Measurements from ENCODE around the gene EHBP1. TPM values are rescaled to one million over a fixed set of nuclear protein-coding genes. Genes with fewer than 3 reads are reported as not detected.

The EHBP1 gene
- total RNA-seq, 8 experiments from 2014 or later: 35.1 to 81.1 (median 54.6) TPM

- no peak overlapping the region for H3K27ac ChIP-seq
- H3K4me1 ChIP-seq (replicated peaks in 1 of 2): peaks cover 0 to 15% of the 10 kb centered on the region in 2 donors
- H3K4me3 ChIP-seq: no peak overlapping the region
- 82 to 100% (median 97%) methylated on average over 1 to 3 of the region's 3 CpGs; no CpG with 5 or more reads in 1 of the 10 experiments for WGBS, 10 experiments
- in situ Hi-C loops (cut with MboI; ENCODE audit: low pct_unique_long_range_greater_than_20kb in 2 of 9, low sequenced_read_pairs in 9 of 9, unreplicated experiment in 9 of 9): loop anchor here in 3 of 9 experiments (25.0 kb wide), 4 partner anchors 227 to 727 kb away; no protein-coding TSS in a partner anchor
- ATAC-seq (replicated peaks in 6 of 8): no peak
Measured at GRCh38 chr2:62785216-62785615, 79.7 kb downstream of the EHBP1 start.

DNA sequence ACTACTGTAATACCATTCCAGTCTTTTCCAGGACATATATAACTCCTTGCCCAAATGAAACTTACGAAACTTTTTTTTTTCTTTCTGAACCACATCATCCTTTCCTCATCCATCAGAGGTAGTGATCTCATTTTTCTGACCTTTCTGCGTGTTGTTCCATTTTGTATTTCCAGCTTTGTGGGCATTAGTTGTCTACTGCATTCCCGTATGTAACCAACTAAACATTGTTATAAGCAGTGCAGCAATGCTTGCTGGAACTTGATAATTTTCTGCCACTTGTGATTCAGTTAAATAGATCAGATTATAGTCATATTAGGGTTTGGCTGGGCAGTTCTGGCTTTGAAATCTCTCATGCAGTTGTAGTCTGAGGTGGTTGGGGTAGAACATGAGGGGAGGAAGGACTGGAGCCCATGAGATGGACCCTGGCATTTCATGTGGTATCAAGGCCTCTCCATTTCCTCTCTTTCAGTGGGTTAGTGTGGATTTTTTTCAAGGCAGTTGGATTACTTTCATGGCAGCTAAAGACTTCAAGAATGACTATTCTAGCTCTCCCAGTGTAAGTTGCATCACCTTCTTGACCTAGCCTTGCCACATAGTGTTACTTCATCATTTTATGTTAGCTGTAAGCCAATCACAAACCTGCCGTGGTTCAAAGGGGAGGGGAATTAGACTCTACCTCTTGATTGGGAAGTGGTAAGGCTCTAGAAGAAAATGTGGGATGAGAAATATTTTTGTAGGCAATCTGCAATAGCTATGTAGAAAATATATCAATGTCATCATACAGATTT is 80.5 kb downstream of the EHBP1 start:
- 88 to 100% (median 93%) methylated on average over 2 to 4 of the region's 4 CpGs for WGBS, 10 experiments
- peak in 2 of 8 experiments; percentile 59 to 62 for ATAC-seq (replicated peaks in 6 of 8)
- H3K4me1 ChIP-seq (replicated peaks in 1 of 2): peaks cover 0 to 17% of the 10 kb centered on the region in 2 donors
- no peak overlapping the region for H3K27ac ChIP-seq
- H3K4me3 ChIP-seq: no peak overlapping the region
- in situ Hi-C loops (cut with MboI; ENCODE audit: low pct_unique_long_range_greater_than_20kb in 2 of 9, low sequenced_read_pairs in 9 of 9, unreplicated experiment in 9 of 9): loop anchor here in 3 of 9 experiments (25.0 kb wide), 4 partner anchors 226 to 726 kb away; no protein-coding TSS in a partner anchor

DNA sequence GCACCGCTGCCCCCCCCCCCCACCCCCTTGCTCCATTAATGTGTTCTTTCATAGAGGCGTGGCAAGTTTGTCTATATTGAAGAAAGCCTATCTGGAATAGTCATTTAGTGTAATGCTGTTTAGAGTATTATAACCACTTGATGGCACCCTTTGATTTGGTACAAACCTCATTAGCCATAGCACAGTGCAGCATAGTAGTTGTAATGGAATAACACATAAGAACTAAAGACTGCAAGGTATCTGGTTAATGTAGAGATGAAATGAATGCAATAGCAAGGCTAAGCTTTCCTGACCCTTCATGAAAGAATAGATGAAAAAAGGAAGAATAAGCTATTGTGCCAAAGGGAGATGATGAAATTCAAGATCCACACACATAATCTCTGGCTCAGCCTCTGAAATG is 81.9 kb downstream of the EHBP1 start:
- no CpG with 5 or more reads among the region's 2 CpGs for WGBS, 10 experiments
- in situ Hi-C loops (cut with MboI; ENCODE audit: low pct_unique_long_range_greater_than_20kb in 2 of 9, low sequenced_read_pairs in 9 of 9, unreplicated experiment in 9 of 9): loop anchor here in 3 of 9 experiments (25.0 kb wide), 4 partner anchors 225 to 725 kb away; no protein-coding TSS in a partner anchor
- peak; percentile 55 to 97 (median 79) for ATAC-seq (replicated peaks in 6 of 8)
- Histone ChIP-seq H3K4me3 (no peak overlapping the region), H3K4me1 (replicated peaks in 1 of 2) (peaks cover 0 to 17% of the 10 kb centered on the region in 2 donors), H3K27ac (no peak overlapping the region)

- in situ Hi-C loops (cut with MboI; ENCODE audit: low pct_unique_long_range_greater_than_20kb in 2 of 9, low sequenced_read_pairs in 9 of 9, unreplicated experiment in 9 of 9): loop anchor here in 3 of 9 experiments (25.0 kb wide), 4 partner anchors 223 to 723 kb away; no protein-coding TSS in a partner anchor
- H3K4me1 ChIP-seq (replicated peaks in 1 of 2): peaks cover 0 to 17% of the 10 kb centered on the region in 2 donors
- no peak overlapping the region for H3K27ac ChIP-seq
- WGBS, 10 experiments: 0 to 81% (median 41%) methylated on average over 1 to 3 of the region's 3 CpGs; no CpG with 5 or more reads in 6 of the 10 experiments
- H3K4me3 ChIP-seq: no peak overlapping the region
- no peak for ATAC-seq (replicated peaks in 6 of 8)
Measured at GRCh38 chr2:62789518-62789917, 84.0 kb downstream of the EHBP1 start.

GRCh38 chr2:62789918-62790317 is 84.4 kb downstream of the EHBP1 start:
- no peak overlapping the region for H3K27ac ChIP-seq
- H3K4me1 ChIP-seq (replicated peaks in 1 of 2): peaks cover 0 to 18% of the 10 kb centered on the region in 2 donors
- no peak for ATAC-seq (replicated peaks in 6 of 8)
- H3K4me3 ChIP-seq: no peak overlapping the region
- 50 to 100% (median 78%) methylated on average over 1 to 3 of the region's 3 CpGs; no CpG with 5 or more reads in 1 of the 10 experiments for WGBS, 10 experiments
- in situ Hi-C loops (cut with MboI; ENCODE audit: low pct_unique_long_range_greater_than_20kb in 2 of 9, low sequenced_read_pairs in 9 of 9, unreplicated experiment in 9 of 9): loop anchor here in 3 of 9 experiments (25.0 kb wide), 4 partner anchors 222 to 722 kb away; no protein-coding TSS in a partner anchor

DNA sequence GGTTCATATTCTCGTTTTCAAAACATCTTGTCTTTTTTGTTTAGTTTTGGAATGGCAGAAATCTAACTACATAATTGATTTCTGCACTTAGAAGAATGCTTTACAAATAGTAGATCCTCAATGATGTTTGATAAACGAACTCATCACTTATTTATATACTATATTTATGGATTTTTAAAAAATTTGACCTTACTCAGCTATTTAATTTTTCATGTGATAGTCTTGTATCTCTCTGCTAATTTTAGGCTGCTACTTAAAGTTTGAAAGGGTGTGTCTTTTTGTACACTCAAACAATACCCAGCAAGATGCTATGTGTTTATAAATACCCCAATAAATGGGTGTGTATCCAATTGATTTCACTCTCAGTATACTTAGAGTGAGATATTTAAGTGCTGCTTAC is 86.9 kb downstream of the EHBP1 start:
- H3K27ac ChIP-seq: no peak overlapping the region
- in situ Hi-C loops (cut with MboI; ENCODE audit: low pct_unique_long_range_greater_than_20kb in 2 of 9, low sequenced_read_pairs in 9 of 9, unreplicated experiment in 9 of 9): loop anchor here in 3 of 9 experiments (25.0 kb wide), 4 partner anchors 220 to 720 kb away; no protein-coding TSS in a partner anchor
- 50 to 100% (median 85%) methylated on average over 1 to 2 of the region's 2 CpGs for WGBS, 10 experiments
- no peak overlapping the region for H3K4me3 ChIP-seq
- H3K4me1 ChIP-seq (replicated peaks in 1 of 2): peaks cover 0 to 13% of the 10 kb centered on the region in 2 donors
- ATAC-seq (replicated peaks in 6 of 8): no peak

- 92 to 100% (median 100%) methylated on average over 1 to 2 of the region's 2 CpGs; no CpG with 5 or more reads in 3 of the 10 experiments for WGBS, 10 experiments
- no peak for ATAC-seq (replicated peaks in 6 of 8)
- H3K27ac ChIP-seq: no peak overlapping the region
- in situ Hi-C loops (cut with MboI; ENCODE audit: low pct_unique_long_range_greater_than_20kb in 2 of 9, low sequenced_read_pairs in 9 of 9, unreplicated experiment in 9 of 9): loop anchor here in 3 of 9 experiments (25.0 kb wide), 4 partner anchors 219 to 719 kb away; no protein-coding TSS in a partner anchor
- peaks cover 0 to 8% of the 10 kb centered on the region in 2 donors for H3K4me1 ChIP-seq (replicated peaks in 1 of 2)
- H3K4me3 ChIP-seq: no peak overlapping the region
Measured at GRCh38 chr2:62793213-62793612, 87.7 kb downstream of the EHBP1 start.

DNA sequence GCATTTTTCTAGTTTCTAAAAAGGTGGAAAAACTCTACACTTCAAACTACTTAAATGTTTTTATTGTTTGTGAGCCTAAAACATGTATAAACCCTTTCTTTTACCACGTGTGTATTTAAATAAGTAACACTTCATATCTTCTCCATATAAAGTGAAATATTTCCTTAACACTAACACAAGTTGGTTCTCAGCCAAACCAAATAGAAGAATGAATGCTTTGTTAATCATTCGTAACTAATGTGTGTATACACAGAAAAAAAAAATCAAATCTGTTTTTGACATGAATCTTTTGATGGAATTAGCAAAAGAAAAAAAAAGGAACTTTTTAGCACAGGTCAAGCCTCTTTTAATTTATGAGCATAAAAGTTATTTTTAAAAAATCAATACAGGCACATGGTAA is 89.3 kb downstream of the EHBP1 start:
- Histone ChIP-seq H3K4me3 (no peak overlapping the region), H3K4me1 (replicated peaks in 1 of 2) (peaks cover 0 to 8% of the 10 kb centered on the region in 2 donors), H3K27ac (no peak overlapping the region)
- no peak for ATAC-seq (replicated peaks in 6 of 8)
- in situ Hi-C loops (cut with MboI; ENCODE audit: low pct_unique_long_range_greater_than_20kb in 2 of 9, low sequenced_read_pairs in 9 of 9, unreplicated experiment in 9 of 9): loop anchor here in 3 of 9 experiments (25.0 kb wide), 4 partner anchors 218 to 718 kb away; no protein-coding TSS in a partner anchor
- 22 to 88% (median 41%) methylated on average over 1 to 2 of the region's 2 CpGs for WGBS, 10 experiments

GRCh38 chr2:62795341-62795740 is 89.8 kb downstream of the EHBP1 start:
- in situ Hi-C loops (cut with MboI; ENCODE audit: low pct_unique_long_range_greater_than_20kb in 2 of 9, low sequenced_read_pairs in 9 of 9, unreplicated experiment in 9 of 9): loop anchor here in 3 of 9 experiments (25.0 kb wide), 4 partner anchors 217 to 717 kb away; no protein-coding TSS in a partner anchor
- Histone ChIP-seq H3K4me3 (no peak overlapping the region), H3K4me1 (replicated peaks in 1 of 2) (peaks cover 0 to 5% of the 10 kb centered on the region in 2 donors), H3K27ac (no peak overlapping the region)
- ATAC-seq (replicated peaks in 6 of 8): no peak

DNA sequence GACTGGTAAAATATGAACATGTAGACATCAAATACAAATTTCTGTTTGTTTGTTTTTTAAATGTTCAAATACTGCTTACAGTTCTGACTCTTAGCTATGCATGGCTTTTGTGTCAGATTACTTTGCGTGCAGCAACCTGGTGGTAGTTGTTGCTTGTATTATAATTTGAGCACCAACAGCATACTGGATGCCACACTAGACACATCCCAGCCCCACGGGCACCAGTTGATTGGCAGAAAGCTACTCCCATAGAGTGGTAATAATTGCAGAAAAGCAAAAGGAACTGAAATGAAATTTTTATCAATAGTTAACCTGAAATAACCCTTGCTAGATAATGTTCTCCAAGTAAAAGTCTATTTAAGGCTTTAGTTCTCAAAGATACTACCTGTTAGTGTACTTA is 91.6 kb downstream of the EHBP1 start:
- in situ Hi-C loops (cut with MboI; ENCODE audit: low pct_unique_long_range_greater_than_20kb in 2 of 9, low sequenced_read_pairs in 9 of 9, unreplicated experiment in 9 of 9): loop anchor here in 3 of 9 experiments (25.0 kb wide), 4 partner anchors 215 to 715 kb away; no protein-coding TSS in a partner anchor
- Histone ChIP-seq H3K27ac (no peak overlapping the region), H3K4me1 (replicated peaks in 1 of 2) (peaks cover 0 to 5% of the 10 kb centered on the region in 2 donors), H3K4me3 (no peak overlapping the region)
- no peak for ATAC-seq (replicated peaks in 6 of 8)
- 89 to 100% (median 100%) methylated on average over 1 to 2 of the region's 2 CpGs; no CpG with 5 or more reads in 1 of the 10 experiments for WGBS, 10 experiments

- no peaks in the 10 kb centered on the region for H3K4me1 ChIP-seq (replicated peaks in 1 of 2)
- no peak overlapping the region for H3K4me3 ChIP-seq
- no peak for ATAC-seq (replicated peaks in 6 of 8)
- no peak overlapping the region for H3K27ac ChIP-seq
- in situ Hi-C loops (cut with MboI; ENCODE audit: low pct_unique_long_range_greater_than_20kb in 2 of 9, low sequenced_read_pairs in 9 of 9, unreplicated experiment in 9 of 9): loop anchor here in 1 of 9 experiments (25.0 kb wide), 1 partner anchor 237 kb away; no protein-coding TSS in a partner anchor
Measured at GRCh38 chr2:62800618-62801017, 95.1 kb downstream of the EHBP1 start.

DNA sequence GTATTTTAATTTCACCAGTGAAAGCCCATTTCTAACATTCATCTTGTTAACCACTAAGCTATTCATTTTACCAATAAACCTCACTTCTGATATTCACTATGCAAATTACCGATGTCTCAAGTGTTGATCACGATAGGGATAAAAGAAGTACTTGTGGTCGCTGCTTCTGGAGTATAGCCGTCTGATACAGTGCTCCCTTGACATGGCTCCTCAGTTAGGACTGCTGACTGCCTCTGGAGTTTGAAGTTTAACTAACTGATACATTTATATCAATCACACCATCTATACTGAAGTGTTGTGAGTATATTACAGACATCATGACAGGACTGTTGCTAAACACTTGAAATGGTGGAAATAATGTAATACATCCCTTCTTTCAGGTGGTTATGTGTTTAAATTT is 95.6 kb downstream of the EHBP1 start:
- in situ Hi-C loops (cut with MboI; ENCODE audit: low pct_unique_long_range_greater_than_20kb in 2 of 9, low sequenced_read_pairs in 9 of 9, unreplicated experiment in 9 of 9): loop anchor here in 1 of 9 experiments (25.0 kb wide), 1 partner anchor 236 kb away; no protein-coding TSS in a partner anchor
- 81 to 100% (median 93%) methylated on average over 2 to 4 of the region's 4 CpGs; no CpG with 5 or more reads in 1 of the 10 experiments for WGBS, 10 experiments
- H3K4me3 ChIP-seq: no peak overlapping the region
- ATAC-seq (replicated peaks in 6 of 8): no peak
- H3K4me1 ChIP-seq (replicated peaks in 1 of 2): no peaks in the 10 kb centered on the region
- H3K27ac ChIP-seq: no peak overlapping the region

All from motor neuron (in vitro differentiated cells).